NOMO-1 treated with DMSO at 0.1 percent for 48 hours (cell line): Measurements from ENCODE around the gene DXO.
A peak's percentile ranks its signal among the peaks of the same experiment; 100 is the strongest.

ENCODE experiments used
- DNase-seq: peaks from one replicate; lab custom pipeline; 2025; ENCODE audit not compliant: unreplicated experiment; lab: John Stamatoyannopoulos, UW

The DXO gene

DNA sequence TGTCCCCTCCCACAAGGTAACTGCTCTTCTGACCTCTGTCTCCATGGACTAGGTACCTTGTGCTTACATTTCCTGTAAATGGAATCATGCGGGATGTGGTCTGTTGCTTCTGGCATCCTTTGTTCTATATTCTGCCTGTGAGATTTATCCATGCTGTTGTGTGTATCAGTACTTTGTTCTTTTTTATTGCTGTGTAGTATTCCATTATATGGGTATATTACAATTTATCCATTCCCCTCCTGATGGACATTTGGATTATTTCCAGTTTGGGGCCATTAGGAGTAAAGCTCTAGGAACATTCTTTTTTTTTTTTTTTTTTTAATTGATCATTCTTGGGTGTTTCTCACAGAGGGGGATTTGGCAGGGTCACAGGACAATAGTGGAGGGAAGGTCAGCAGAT, 41.0 kb downstream of the DXO start:
- DNase-seq = no peak

DNA sequence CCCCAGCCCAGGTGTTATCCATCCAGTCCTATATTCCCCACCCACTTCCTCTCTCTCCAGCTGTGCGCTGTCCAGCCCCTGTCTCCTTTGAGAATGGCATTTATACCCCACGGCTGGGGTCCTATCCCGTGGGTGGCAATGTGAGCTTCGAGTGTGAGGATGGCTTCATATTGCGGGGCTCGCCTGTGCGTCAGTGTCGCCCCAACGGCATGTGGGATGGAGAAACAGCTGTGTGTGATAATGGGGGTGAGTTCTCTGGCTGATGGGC, 43.3 kb downstream of the DXO start:
- no peak for DNase-seq

DNA sequence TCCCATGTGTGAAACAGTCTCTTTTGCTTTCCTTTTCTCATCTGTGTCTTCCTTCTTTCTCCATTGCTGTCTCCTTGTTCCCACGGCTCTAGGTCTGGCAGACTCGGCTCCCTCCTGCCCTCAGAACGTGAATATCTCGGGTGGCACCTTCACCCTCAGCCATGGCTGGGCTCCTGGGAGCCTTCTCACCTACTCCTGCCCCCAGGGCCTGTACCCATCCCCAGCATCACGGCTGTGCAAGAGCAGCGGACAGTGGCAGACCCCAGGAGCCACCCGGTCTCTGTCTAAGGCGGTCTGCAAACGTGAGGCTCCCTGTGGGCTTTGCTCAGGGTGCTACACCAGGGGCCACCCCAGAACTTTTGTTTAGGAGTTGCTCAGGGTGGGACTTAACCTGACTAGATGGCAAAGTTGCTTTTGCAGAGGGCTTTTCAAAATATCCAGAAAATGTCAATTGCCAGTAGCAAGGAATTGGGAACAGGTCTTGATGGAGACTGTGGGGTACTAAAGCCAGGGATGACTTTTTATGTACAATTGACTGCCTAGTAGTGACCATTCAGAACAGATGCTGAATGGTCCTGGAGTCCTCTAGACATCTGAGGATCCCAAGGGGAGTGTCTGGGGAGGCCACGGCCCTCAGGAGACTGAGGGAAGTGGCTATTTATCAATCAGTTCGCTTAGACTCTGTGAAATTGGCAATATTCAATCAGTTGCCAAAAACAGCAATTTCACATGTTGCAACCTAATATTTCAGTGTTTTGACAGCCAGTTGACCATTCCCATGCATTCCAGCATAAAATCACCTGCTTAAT, 43.9 kb downstream of the DXO start:
- DNase-seq = no peak

DNA sequence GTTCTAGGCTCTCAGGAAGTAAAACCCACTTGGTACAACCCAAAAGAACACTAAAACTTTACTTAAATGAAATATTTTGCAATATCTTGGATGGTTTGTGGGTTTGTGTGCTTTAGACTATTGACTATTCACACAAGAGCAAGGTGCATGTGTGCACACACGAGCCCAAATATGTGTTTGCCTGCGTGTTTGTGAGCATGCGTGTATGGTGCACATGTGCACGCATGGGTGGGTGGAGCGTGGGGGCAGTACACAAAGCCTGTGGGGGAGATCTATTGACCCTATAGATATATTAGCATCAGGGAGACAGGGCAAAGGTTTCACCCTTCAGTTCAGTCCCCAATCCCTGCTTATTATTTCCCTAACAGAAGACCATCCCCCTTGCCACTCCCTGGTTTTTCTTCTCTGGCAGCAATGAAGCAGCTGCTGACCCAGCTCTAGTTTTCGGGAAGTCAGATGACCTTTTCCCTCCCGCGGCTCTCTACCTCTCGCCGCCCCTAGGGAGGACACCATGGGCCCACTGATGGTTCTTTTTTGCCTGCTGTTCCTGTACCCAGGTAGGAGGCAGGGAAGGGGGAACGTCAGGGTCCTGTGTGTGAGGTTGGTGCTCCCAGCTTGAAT, 44.6 kb downstream of the DXO start, which contains the start of gene C2:
Gene C2 (plus strand): TSS at position 476 of the 621 bp plus-strand sequence. CDS start 36 bp downstream, at position 512.
- DNase-seq = no peak

DNA sequence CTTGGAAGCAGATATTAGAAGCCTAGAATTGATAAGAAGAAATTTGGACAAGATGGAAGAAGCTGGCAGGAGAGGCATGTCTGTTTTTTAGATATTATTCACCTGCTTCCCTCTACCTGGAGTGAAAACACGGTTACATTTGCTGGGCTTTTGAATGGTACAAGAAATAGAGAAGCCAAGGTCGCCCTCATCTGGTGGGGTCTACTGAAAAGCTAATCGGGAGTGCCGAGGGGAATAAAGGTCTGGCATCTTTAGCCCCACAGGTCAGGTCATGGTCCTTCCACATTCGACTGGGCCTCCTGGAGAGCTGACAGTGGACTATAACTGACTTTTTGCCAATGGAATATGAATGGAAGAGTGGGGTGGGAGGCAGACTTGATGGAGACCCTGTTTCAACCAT, 49.0 kb downstream of the DXO start:
- no peak for DNase-seq

DNA sequence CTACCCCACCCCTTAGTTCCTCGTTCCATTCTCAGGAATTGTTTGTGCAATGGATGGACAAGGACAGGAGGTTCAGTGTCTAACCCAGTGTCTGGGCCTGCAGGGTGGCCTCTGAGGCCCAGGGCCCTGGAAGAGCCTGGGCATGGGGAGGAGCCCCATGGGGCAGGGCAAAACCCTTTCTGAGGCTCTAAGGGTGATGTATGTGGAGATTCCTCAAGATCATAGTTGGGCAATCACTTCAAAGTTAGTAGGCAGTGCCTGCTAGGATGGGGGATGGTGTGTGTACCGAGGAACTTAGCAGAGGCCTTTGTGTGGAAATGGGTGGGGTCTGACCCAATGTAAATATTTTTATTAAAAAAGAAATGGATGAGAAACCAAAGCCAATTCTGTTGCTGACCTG, 51.1 kb downstream of the DXO start:
- DNase-seq = peak; percentile 61
